ENCODE measurements around the gene ABHD12B. TPM values are rescaled to one million over a fixed set of nuclear protein-coding genes. Genes with fewer than 3 reads are reported as not detected.

The ABHD12B gene
- total RNA-seq, 1 donor from 2014 or later: not detected

DNA sequence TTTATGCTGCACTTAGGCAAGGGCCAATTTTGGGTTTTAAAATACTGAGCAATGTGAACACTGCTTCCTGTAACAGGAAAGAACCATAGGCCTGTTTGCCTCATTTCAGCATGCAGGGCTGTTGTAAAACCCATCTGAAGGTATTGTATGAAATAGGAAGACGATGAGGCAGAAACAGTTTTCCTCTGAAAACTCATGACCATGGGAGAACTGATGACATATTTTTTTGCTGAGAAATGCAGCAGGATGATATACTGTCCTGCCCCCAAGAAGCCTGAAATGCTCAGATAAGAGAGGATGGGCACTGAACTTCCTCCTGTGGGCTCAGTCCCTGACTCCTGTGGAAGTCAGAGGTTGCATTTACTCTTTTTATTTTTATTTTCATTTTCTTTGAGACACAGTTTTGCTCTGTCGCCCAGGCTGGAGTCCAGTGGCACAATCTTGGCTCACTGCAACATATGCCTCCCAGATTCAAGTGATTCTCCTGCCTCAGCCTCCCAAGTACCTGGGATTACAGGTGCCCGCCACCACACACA is 55.1 kb downstream of the ABHD12B start:
- Histone ChIP-seq H3K27ac (replicated peaks) (no peak overlapping the region), H3K4me3 (no peak overlapping the region), H3K4me1 (peaks cover 8% of the 10 kb centered on the region), H3K36me3 (peaks cover 14% of the 10 kb centered on the region), H3K9me3 (replicated peaks) (no peaks in the 10 kb centered on the region), H3K27me3 (ENCODE audit: low read depth) (no peaks in the 10 kb centered on the region)
- intact Hi-C loops (cut with micrococcal nuclease): no loop called here
- no peak for DNase-seq
- TF ChIP-seq CTCF (IDR thresholded peaks at IDR 0.05; ENCODE audit: borderline replicate concordance): no peak

GRCh38 chr14:50928002-50928635 is 56.3 kb downstream of the ABHD12B start:
- peaks cover 8% of the 10 kb centered on the region for H3K4me1 ChIP-seq

DNA sequence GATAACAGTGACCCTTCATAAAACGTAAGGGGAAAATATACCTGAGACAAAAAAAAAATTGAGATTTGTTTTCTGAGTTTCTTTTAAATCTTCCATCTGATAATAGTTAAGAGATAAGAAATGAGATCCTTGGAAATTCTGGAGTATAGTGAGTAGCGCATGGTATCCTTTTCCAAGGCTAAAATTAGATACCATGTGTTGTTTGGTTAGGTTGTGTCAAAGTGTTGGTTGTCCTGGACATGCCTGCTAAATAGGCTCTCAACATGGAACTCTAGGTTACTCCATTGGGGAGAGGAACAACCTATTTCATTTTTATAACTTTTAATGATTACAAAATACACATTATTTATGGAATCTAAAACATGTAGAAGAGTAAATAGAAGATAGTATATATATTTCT is 57.7 kb downstream of the ABHD12B start:
- no peak for TF ChIP-seq CTCF (IDR thresholded peaks at IDR 0.05; ENCODE audit: borderline replicate concordance)
- Histone ChIP-seq H3K36me3 (no peaks in the 10 kb centered on the region), H3K9me3 (replicated peaks) (no peaks in the 10 kb centered on the region), H3K4me1 (peaks cover 8% of the 10 kb centered on the region), H3K27ac (replicated peaks) (no peak overlapping the region), H3K27me3 (ENCODE audit: low read depth) (no peaks in the 10 kb centered on the region), H3K4me3 (no peak overlapping the region)
- intact Hi-C loops (cut with micrococcal nuclease): no loop called here
- DNase-seq: no peak

More at GRCh38 chr14:50928002-50928635, 56.3 kb downstream of the ABHD12B start:
- no peak for DNase-seq
- Histone ChIP-seq H3K4me3 (no peak overlapping the region), H3K9me3 (replicated peaks) (no peaks in the 10 kb centered on the region), H3K27ac (replicated peaks) (no peak overlapping the region), H3K27me3 (ENCODE audit: low read depth) (no peaks in the 10 kb centered on the region), H3K36me3 (peaks cover 7% of the 10 kb centered on the region)
- intact Hi-C loops (cut with micrococcal nuclease): no loop called here
- no peak for TF ChIP-seq CTCF (IDR thresholded peaks at IDR 0.05; ENCODE audit: borderline replicate concordance)

GRCh38 chr14:50931559-50931958 is 59.7 kb downstream of the ABHD12B start:
- H3K4me3 ChIP-seq: no peak overlapping the region

DNA sequence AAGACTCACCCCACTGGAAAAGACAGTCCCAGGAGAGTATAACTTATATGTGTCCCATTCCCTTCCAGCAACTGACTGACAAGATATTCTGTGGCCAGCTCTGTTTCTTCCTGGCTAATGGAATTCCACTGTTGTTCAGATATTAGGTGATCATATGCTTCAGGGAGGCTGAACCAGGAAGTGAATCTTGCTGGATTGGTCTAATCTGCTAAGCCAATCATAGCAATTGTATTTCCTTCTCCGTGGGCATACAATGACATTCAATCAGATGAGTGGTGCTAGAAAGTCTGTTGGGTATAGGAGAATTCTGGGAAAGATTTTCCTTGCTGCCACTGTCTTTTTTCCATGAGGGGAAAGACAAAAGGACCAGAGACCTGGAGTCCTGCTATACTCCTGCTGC is 60.3 kb downstream of the ABHD12B start:
- Histone ChIP-seq H3K9me3 (replicated peaks) (no peaks in the 10 kb centered on the region), H3K27ac (replicated peaks) (no peak overlapping the region), H3K4me1 (peaks cover 1% of the 10 kb centered on the region), H3K4me3 (no peak overlapping the region), H3K36me3 (no peaks in the 10 kb centered on the region), H3K27me3 (ENCODE audit: low read depth) (no peaks in the 10 kb centered on the region)
- TF ChIP-seq CTCF (IDR thresholded peaks at IDR 0.05; ENCODE audit: borderline replicate concordance): no peak
- intact Hi-C loops (cut with micrococcal nuclease): no loop called here
- no peak for DNase-seq

More at GRCh38 chr14:50931559-50931958, 59.7 kb downstream of the ABHD12B start:
- DNase-seq: no peak
- Histone ChIP-seq H3K27ac (replicated peaks) (no peak overlapping the region), H3K36me3 (no peaks in the 10 kb centered on the region), H3K9me3 (replicated peaks) (no peaks in the 10 kb centered on the region), H3K27me3 (ENCODE audit: low read depth) (no peaks in the 10 kb centered on the region), H3K4me1 (peaks cover 7% of the 10 kb centered on the region)
- no peak for TF ChIP-seq CTCF (IDR thresholded peaks at IDR 0.05; ENCODE audit: borderline replicate concordance)
- intact Hi-C loops (cut with micrococcal nuclease): no loop called here

All from left ventricle myocardium inferior (tissue), 1 donor.